ENCODE measurements around the gene TEX51. TPM values are rescaled to one million over a fixed set of nuclear protein-coding genes. Genes with fewer than 3 reads are reported as not detected.

The TEX51 gene
- total RNA-seq, 1 experiment from 2014 or later: not detected

DNA sequence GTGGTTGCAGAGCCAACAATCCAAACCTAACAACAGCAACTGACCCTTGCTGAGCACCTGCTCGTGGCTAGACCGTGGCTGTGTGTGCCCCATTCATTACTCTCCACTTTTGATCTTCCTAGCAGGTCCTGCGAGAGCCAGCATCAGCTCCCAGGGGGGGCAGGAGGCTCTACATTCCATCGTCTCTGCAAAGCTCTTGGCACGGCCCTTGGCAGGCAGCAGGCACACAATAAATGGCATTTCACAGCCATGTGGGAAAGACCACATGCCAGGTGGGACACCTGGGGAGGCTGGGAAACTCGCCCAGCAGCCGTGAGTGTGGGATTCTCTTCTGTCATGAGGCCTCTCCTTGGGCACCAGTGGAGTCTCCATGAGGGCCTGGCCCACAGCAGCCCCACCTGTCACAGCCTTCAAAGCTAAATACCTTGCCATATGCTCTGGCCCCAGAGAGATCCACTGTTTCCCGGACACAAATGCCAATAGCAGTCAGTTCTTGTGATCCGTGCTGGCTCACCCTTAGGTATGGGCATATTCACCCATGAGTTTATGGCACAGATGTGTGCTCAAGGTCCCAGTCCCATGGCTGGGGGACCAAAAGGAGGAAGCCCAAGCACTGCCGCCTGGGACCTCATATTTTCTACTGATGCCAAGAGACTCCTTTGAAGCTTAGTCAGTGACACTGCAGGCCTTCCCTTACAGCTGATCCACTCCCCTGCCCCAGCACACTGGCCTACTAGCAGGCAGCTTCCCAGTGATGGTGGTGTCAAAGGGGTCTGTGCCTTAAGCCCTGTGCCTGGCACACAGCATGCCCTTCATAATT, 6.8 kb upstream of the TEX51 start:
- no peak for DNase-seq (ENCODE audit: low read depth)

DNA sequence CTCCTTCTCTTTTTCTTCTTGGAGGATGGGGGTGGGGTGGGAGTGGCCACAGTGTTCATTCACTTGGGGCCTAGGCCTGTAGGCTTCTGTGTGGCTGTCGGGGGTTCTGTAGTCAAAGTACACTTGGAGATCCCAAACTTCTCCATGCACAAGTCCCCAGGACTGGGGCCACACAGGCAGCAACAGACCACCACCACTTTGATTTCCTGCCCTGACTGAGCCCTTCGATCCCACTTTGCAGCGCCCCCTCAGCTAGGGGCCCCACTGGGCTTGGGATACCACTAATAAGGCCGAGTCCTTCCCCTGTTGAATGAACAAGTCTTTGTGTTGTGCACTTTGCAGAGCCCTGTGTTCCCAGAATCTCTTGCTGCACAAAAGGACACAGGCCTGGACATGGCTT, 5.5 kb upstream of the TEX51 start:
- DNase-seq (ENCODE audit: low read depth): no peak

DNA sequence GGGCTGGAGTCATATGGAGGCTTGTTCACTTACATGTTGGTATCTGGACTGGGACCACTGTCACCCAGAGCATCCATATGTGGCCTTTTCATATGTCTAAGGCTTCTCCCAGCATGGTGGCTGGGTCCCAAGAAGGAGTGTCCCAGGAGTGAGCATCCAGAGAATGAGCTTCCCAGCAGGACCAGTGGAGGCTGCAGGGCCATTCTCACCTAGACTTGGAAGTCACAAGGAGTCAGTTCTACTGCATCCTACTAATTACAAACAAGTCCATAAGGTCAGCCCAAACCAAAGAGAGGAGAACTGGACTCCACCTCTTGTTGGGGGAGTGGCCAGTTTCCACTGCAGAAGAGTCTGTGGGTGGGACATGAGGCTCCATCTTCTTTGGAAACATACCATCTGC, 5.1 kb upstream of the TEX51 start:
- DNase-seq (ENCODE audit: low read depth): no peak

DNA sequence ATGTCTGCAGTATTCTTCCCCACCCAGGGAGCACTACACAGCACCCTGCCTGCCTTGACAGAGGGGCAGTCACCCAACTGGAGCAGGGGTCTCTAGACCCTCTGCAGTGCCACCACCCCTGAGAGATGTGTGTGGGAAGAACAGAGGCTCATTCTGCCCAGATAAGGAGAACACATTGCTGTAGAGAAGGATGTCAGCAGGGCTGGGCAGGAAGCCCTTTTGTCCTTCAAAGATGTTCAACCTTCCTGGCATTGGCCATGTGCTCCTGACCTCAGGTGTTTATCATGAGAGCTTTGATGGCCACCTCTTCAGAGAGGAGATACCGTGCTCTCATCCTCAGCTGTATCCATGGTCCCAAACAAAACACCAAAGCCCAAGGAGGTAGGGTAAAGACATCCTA, 4.6 kb upstream of the TEX51 start:
- no peak for DNase-seq (ENCODE audit: low read depth)

DNA sequence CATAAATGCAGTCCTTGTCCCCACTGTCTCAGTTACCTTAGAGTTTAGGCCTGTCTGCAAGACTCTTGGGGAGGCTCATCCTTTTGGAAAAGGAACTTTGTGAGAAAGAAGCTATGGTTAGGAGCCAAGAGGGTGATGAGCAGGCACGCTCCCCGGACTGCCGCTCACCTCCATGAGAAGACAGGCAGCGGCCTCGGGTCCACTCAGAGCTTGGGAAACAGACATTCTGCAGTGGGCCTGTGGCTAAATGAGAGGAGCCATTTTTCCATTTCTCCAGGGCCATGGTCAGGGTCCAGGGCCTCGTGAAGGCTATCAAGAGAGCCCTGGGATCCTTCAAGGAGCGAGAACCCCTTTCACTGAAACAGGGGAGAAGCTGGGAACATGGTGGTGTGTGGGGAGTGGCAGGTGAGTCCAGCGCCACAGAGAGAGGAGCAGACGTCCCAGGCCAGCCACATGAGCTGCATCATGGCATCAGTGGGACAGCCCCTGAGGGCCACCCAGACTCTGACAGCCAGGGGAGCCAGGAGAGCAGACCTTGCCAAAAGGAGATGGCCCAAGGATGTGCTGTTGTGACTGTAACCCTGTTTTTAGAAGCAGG, 4.0 kb upstream of the TEX51 start:
- no peak for DNase-seq (ENCODE audit: low read depth)

DNA sequence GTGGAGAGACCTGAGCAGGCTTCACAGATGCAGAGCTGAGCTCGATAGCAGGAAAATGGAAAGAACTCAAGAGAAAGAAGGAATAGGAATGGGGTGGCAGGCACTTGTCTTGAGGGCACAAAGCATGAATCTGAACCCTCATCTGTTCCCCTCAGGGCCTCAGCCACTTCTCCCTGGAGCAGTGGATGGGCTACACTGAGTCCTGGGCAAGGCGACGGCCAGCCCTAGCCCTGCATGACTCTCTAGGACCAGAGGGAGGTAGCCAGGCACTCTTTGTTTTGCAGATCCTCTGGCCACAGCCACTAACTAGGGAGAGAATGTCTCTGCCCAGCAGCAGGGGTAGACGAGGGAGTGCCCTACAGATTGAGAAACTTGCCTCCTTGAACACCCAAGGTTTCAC, 3.4 kb upstream of the TEX51 start:
- DNase-seq (ENCODE audit: low read depth): no peak

DNA sequence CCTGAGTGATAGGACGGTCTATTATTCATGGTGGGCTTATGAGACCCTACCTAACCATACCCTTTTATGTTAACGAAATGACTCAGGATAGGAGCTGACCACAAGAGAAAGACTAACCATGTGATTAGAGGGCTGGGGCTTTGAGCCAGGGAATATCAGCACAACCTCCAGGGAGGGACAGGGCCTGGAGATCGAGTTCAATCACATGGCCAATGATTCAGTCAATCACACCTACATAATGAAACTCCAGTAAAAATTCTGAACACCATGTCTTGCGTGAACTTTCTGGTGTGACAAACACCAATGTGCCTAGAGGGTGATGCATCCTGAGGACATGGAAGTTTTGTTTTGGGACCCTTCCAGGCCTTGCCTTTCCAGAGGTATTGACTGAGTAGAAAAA, 2.2 kb upstream of the TEX51 start:
- no peak for DNase-seq (ENCODE audit: low read depth)

DNA sequence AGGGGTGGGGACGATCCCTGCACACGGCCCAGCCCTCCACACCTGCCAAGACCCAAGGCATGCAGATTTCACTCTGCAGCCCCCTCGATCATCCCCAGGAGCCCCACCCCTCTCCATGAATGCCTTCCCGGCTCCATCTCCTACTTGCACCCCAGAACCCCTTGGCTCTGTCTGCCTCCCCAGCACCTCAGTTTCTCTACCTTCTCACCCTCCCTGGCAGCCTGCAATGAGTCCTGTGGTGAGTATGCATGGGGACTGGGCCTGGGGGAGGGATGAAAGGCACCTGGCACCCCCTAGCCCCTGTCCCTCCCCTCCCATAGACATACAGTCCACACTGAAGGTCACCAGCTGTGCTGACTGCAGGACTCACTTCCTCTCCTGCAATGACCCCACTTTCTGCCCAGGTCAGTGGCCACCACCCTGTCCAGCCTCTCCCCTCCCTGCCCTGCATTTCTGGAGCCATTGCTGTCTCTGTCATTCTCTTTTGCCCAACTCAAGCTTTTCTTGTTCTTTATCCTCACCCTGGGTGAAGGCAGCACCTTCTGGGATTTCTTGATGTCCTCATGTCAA, 1.0 kb downstream of the TEX51 start:
- no peak for DNase-seq (ENCODE audit: low read depth)

DNA sequence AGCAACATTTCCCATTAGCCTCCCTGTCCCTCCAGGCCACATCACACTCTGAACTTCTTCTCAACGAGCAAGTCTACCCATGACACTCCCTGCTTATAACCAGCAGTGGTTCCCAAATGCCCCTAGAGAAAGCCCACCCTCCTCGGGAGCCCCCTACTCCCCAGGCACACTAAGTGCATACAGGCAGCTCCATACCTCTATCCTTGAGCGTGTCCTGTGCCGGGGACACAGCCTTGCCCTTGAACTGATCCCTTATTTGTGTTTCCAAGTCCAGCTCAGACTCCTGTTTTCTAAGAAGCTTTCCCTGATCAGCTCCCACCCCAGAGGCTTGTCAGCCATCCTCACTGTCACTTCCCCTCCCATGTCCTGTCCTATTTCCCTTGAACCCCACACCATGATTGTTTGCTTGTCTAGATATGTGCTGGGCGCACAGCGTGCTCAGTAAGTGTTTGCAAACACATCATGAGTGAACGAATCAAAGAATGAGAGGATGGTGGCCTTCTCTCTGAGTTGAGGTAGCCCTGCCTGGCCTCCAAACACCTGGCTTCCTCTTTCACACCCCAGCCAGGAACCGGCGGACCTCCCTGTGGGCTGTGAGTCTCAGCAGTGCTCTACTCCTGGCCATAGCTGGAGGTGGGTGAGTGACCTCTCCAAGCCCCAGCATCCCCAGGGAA, 2.1 kb downstream of the TEX51 start:
- DNase-seq (ENCODE audit: low read depth): no peak

DNA sequence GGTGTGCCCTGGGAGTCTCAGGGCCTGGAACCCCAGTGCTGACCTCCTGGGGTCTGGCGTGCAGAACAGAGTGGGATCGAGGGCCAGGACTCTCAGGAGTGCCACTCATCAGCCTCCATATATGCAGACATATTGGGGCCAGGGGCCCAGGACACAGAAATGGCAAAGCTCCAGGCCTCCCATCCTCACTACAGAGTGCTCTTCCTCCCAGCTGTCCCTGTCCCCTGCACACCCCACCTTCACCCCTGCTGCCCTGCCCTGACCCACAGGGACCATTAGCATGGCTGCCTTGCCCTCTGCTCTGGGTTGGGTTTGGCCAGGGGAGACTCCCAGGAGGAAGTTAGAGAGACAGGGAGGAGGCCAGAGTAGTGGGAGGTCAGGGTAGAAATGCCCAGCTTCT, 2.8 kb downstream of the TEX51 start:
- no peak for DNase-seq (ENCODE audit: low read depth)

DNA sequence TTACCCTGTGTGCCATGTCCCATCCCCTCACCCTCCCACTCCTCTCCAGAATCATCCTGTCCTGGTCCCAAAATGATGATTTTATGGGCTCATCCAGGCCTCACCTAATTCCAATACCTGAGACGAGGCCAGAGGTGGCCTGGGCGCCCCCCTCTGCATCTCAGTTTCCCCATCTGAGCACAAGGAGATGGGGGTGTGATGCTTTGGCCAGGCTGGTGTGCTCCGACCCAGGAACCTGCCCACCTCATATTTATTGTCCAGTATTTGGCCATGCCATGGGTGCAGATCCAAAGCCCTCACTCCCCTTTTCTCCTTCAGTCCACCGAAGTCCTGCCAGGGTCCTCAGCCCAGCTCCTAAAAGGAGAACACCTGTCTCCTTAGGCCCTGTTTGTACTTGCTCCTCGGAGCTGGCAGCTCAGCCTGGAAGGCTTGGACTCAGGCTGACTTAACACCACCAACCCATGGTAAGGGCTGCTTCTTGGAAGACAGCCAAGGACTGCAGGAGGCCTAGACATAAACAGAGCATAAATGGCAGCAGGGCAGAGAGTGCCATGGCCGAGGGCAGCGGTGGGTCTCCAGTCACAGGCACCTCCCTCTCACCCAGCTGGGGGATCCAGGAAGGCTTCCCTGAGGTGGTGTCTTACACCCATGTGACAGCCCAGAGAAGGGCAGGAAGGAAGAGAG, 3.6 kb downstream of the TEX51 start:
- no peak for DNase-seq (ENCODE audit: low read depth)

DNA sequence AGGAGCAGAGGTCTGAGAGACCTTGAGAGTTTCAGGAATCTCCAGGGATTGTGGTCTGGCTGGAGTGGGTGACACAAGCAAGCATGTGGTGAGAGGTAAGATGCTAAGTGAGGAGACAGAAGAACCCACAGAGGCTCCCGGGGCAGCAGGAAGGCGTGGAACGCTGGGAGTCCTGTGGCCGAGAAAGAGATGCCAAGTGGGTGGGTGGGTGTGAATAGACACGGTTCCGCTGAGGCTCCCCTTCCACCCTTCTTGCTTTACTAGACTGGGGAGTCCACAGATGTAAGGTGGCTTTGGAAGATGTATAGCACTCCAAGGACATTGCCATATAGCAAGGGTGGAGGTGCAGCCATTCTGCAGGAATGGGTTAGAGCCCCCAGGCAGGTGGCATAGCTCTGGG, 4.2 kb downstream of the TEX51 start:
- no peak for DNase-seq (ENCODE audit: low read depth)

DNA sequence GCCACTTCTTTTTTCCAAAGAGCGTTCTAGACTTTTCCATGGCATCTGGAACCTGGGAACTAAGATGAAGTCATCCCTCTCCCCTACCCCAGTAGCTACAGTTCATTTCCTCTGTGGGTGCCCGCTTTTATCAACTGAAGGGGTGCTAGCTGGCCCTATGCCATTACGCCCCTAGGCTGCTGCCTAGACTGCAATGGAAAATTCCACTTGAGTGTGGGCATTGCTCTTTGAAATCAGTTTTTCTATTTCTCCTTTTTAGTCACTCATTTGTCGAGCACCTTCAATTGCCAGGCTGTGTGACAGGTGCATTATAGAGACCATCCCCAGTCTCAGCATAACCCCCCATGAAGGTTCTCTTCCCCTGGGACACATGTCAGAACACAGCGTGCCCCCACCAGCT, 7.3 kb downstream of the TEX51 start:
- DNase-seq (ENCODE audit: low read depth): no peak

DNA sequence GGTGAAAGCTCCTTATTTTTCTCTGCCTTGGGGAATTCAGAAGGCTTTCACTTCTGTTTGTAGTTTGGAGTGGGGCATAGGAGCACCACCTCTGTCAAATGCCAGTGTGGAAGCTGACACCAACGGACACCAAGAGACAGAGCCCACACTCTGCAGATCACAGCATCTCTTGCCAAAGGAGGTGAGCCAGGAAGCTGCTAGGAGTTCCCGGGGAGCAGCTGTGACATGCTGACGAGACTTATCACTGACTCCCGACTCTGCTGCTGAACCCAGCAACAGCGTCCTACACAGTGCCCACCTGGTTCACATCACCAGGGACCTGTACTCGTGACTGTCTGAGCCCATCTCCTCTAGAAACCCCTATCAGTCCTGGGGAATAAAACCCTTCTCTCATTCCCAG, 8.1 kb downstream of the TEX51 start:
- DNase-seq (ENCODE audit: low read depth): no peak

DNA sequence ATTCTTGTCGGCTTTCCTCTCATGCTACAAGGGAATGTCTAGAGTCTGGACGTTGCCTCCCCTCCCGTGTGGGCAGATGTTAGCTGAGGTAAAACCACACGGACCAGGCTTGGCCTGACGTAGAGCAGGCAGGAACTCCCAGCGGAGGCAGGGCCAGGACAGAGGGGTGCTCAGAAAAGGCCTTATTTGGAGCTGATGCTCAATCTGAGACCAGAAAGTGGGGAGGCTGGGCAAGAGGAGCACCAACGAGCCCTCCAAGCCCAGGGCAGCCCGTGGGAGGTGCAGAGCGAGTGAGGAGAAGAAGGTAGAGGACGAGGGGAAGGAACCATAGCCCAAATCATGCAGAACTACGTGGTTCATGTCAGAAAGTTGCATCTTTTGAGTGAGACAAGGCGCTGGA, 9.0 kb downstream of the TEX51 start:
- DNase-seq (ENCODE audit: low read depth): no peak

DNA sequence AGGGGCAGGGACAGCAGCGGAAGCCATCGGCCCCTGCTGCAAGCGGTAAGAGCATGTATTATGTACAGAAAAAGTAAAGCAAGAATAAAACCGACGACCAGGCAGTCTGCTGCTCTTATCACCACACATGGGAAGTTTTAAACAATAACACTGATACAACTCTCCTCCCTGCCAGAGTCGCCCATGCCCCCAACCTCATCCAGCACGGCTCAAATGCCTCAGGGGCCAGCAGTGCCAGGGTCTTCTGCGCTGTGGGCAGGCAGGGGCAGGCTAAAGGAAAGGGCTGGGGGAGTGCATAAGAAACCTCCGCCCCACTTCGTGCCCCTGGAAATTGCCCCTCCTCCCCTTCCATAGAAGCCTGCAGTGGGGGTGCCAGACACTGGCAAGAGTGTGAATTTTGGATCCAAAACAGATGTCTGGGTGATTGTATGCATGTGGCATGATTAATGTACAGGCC, 10.1 kb downstream of the TEX51 start:
- no peak for DNase-seq (ENCODE audit: low read depth)

DNA sequence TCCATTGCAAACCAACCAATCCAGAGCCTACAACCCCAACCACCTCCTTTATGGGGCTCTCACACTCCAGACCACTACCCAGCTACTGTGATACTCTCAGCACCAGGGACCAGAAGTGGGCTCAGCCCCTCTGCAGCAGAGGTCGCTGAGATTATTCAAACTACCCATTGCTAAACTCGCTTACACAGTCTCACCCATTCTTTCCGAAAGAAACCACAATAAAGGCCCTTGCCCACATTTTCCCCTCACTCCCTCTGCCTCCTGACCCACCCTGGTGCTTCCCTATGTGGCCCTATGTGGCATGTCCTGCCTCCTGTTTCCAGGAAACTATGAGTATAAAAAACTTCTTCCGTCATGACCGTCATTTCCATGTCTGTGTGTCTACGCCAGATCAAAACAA, 10.7 kb downstream of the TEX51 start:
- no peak for DNase-seq (ENCODE audit: low read depth)

DNA sequence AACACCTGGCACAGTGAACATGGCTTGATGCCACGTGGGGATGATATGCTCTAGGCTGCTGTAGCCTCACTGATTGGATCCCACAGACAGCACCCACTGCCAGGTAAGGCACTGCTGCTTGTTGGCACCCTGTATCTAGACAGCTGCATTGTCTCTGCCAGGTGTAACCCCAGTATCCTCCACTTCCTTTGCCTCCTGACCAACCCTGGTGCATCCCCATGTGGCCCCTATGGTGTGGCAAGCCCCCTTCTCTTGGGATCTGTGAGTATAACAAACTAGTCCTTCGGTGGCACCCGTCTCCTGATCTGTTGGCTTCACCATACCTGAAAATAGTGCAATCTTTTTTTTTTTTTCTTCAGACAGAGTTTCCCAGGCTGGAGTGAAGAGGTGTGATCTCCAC, 11.1 kb downstream of the TEX51 start:
- no peak for DNase-seq (ENCODE audit: low read depth)

DNA sequence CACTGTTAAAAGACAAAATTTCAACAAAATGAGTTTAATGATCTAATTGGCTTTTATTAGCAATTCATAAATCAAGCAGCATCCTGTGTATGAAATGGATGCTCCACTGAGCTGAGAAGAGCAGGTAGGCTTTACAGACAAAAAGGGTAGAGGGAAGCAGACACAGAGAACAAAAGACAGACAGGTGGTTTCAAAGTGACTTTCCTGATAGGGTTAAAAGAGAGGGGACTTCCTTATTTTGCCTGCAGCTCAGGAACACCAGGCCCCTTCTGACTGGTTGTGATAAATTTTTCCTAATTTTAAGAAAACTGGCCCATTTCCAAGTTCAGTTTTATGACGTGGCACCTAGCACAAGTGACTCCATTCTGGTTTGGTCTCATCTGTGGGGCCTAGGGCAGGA, 11.9 kb downstream of the TEX51 start:
- no peak for DNase-seq (ENCODE audit: low read depth)

DNA sequence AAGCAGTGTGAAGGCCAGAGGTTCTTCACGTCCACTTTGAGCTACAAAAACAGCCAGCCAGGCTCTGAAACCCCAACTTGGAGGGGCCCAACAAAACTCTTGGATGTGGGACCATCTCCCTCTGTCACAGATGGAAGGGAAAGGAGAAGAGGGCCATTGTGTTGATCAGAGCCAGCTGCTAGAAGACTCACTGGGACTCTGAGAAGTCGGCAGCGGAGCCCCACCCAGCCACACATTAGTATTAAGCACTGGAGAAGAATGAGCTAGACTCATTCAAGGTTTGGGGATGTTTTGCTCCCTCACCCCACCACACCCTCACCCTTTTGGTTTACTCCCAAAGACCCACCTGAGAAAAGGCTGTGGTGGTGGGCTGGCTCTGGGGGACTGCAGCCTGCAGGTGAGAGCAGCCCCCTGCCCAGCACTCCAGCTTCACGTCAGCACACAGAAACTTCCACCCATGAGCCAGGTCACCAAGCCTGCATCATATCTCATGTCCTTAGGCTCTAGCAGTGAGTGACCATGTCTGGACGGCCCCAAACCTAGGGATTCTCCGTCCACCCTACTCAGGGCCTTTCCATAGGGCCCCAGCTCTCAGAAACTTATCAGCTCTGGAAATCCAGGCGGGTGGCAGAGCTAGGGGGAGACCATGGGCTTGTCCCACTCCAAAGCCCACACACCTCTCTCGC, 12.6 kb downstream of the TEX51 start:
- no peak for DNase-seq (ENCODE audit: low read depth)

DNA sequence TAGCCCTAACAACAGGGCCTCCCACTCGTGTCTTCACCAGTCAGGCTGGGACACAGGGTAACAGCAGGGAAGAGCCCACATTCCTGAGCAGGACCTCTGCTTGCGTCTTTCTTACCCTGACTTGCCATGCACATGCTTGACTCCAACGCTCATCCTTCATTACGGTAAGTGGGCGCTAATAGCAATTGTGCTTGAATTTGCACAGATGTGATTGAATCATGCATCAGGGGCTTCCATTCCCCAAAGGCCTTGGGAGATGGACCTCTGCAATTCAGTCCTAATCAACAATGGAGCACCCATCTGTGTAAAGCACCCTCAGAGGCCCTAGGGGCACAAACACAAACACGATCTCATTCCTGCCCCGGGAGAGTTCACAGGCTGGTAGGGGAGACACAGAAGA, 13.5 kb downstream of the TEX51 start:
- DNase-seq (ENCODE audit: low read depth): no peak

Data from LHCN-M2 (cell line).